ENCODE results near the gene ZBTB3. TPM values are rescaled to one million over a fixed set of nuclear protein-coding genes. Genes with fewer than 3 reads are reported as not detected.
A peak's percentile ranks its signal among the peaks of the same experiment; 100 is the strongest.

ZBTB3 gene
- total and polyA plus RNA-seq, 2 of the 13 experiments (the other 11 are each of a cell fraction or from before 2014, with no cell fraction given) = 3.4 to 5.2 TPM

DNA sequence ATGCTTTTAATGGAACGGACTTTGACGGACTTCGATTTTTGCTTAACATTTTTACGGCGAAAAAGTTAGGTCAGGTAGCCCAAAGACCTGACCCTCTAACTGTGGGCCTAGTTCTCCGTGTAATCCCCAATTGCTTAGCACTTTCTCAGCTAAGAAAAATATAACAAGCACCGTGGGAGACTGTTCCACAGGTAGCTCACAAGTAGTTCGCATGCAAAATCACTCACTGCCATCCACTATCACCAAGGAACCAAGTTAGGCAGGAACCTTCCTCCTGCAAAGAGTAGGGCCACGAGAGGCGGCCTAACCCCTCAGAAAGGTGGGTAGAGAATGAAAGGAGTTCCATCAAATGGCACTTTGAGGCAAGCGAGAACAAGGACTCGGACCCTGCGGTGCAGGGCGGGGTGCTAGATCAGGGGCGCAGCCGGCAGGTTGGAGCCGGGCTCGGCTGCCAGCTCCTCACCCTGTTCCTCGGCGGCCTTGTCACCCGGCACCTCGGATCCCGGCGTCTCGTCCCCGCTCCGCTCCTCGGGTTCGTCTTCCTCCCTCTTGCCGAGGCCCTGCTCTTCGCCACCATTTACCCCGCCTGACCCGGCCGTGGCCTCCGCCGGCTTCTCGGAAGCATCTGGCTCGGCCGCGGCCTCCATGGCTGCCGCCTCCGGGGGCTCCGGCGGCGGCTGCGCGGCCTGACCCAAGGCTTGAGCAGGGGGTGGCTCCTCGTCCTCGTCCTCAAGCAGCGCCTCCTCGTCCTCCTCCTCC lies 27.6 kb downstream of the ZBTB3 start (continued):
- TF ChIP-seq SNRNP70 (IDR thresholded peaks at IDR 0.05; ENCODE audit: low read depth, low read length) = no peak
- TF ChIP-seq SP2 (CRISPR knock-in tag; IDR thresholded peaks at IDR 0.05) = 0 out of 2 replicates have a peak, but pooled peaks have one; percentile 16
- TF ChIP-seq GABPB1 (CRISPR knock-in tag; IDR thresholded peaks at IDR 0.05) = 0 out of 2 replicates have a peak, but pooled peaks have one; percentile 30
- TF ChIP-seq ZNF501 (CRISPR knock-in tag; IDR thresholded peaks at IDR 0.05) = 0 out of 2 replicates have a peak, but pooled peaks have one; percentile 32
- no peak for TF ChIP-seq ZNF564 (CRISPR knock-in tag; IDR thresholded peaks at IDR 0.05)
- no peak for TF ChIP-seq NONO (IDR thresholded peaks at IDR 0.05)
- no peak for TF ChIP-seq NONO (CRISPR knock-in tag; conservative IDR thresholded peaks at IDR 0.05)
- no peak for TF ChIP-seq ZNF24 (IDR thresholded peaks at IDR 0.05)
- TF ChIP-seq KDM5B (CRISPR knock-in tag; IDR thresholded peaks at IDR 0.05; ENCODE audit: borderline replicate concordance) = peak; percentile 1; the same call in 1 of the 2 replicates
- peak; percentile 79; the same call in 1 of the 2 replicates for TF ChIP-seq ZNF441 (CRISPR knock-in tag; IDR thresholded peaks at IDR 0.05; ENCODE audit: borderline replicate concordance)
- TF ChIP-seq TRIM24 (CRISPR knock-in tag; IDR thresholded peaks at IDR 0.05) = no peak
- 0 out of 2 replicates have a peak, but pooled peaks have one; percentile 47 for TF ChIP-seq ETV6 (CRISPR knock-in tag; conservative IDR thresholded peaks at IDR 0.05)
- TF ChIP-seq, protein P1, sequence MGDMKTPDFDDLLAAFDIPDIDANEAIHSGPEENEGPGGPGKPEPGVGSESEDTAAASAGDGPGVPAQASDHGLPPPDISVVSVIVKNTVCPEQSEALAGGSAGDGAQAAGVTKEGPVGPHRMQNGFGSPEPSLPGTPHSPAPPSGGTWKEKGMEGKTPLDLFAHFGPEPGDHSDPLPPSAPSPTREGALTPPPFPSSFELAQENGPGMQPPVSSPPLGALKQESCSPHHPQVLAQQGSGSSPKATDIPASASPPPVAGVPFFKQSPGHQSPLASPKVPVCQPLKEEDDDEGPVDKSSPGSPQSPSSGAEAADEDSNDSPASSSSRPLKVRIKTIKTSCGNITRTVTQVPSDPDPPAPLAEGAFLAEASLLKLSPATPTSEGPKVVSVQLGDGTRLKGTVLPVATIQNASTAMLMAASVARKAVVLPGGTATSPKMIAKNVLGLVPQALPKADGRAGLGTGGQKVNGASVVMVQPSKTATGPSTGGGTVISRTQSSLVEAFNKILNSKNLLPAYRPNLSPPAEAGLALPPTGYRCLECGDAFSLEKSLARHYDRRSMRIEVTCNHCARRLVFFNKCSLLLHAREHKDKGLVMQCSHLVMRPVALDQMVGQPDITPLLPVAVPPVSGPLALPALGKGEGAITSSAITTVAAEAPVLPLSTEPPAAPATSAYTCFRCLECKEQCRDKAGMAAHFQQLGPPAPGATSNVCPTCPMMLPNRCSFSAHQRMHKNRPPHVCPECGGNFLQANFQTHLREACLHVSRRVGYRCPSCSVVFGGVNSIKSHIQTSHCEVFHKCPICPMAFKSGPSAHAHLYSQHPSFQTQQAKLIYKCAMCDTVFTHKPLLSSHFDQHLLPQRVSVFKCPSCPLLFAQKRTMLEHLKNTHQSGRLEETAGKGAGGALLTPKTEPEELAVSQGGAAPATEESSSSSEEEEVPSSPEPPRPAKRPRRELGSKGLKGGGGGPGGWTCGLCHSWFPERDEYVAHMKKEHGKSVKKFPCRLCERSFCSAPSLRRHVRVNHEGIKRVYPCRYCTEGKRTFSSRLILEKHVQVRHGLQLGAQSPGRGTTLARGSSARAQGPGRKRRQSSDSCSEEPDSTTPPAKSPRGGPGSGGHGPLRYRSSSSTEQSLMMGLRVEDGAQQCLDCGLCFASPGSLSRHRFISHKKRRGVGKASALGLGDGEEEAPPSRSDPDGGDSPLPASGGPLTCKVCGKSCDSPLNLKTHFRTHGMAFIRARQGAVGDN (CRISPR knock-in tag; IDR thresholded peaks at IDR 0.05) = no peak
- TF ChIP-seq, protein P2, sequence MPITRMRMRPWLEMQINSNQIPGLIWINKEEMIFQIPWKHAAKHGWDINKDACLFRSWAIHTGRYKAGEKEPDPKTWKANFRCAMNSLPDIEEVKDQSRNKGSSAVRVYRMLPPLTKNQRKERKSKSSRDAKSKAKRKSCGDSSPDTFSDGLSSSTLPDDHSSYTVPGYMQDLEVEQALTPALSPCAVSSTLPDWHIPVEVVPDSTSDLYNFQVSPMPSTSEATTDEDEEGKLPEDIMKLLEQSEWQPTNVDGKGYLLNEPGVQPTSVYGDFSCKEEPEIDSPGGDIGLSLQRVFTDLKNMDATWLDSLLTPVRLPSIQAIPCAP (CRISPR knock-in tag; IDR thresholded peaks at IDR 0.05; ENCODE audit: low read depth) = no peak
- TF ChIP-seq ZNF605 (CRISPR knock-in tag; IDR thresholded peaks at IDR 0.05) = 0 out of 2 replicates have a peak, but pooled peaks have one; percentile 16
- TF ChIP-seq ZNF343 (CRISPR knock-in tag; IDR thresholded peaks at IDR 0.05) = 0 out of 2 replicates have a peak, but pooled peaks have one; percentile 12
- TF ChIP-seq SMARCE1 (IDR thresholded peaks at IDR 0.05; ENCODE audit: borderline replicate concordance) = no peak
- TF ChIP-seq ZNF839 (CRISPR knock-in tag; IDR thresholded peaks at IDR 0.05; ENCODE audit: borderline replicate concordance) = 0 out of 2 replicates have a peak, but pooled peaks have one; percentile 42
- 0 out of 2 replicates have a peak, but pooled peaks have one; percentile 51 for TF ChIP-seq HIVEP1 (CRISPR knock-in tag; IDR thresholded peaks at IDR 0.05)
- 0 out of 2 replicates have a peak, but pooled peaks have one; percentile 36 for TF ChIP-seq ZNF788 (CRISPR knock-in tag; IDR thresholded peaks at IDR 0.05; ENCODE audit: borderline replicate concordance)
- TF ChIP-seq ZFP36L2 (CRISPR knock-in tag; IDR thresholded peaks at IDR 0.05) = no peak
- TF ChIP-seq AHR (CRISPR knock-in tag; IDR thresholded peaks at IDR 0.05) = no peak
- no peak for TF ChIP-seq ZNF883 (CRISPR knock-in tag; IDR thresholded peaks at IDR 0.05; ENCODE audit: not compliant biosample characterization)
- peak; percentile 49; the same call in 1 of the 2 replicates for TF ChIP-seq KDM2A (CRISPR knock-in tag; IDR thresholded peaks at IDR 0.05; ENCODE audit: borderline replicate concordance, low read depth)
